LHCN-M2 (cell line): ENCODE data around the gene SSB. TPM values are rescaled to one million over a fixed set of nuclear protein-coding genes. Genes with fewer than 3 reads are reported as not detected.
"Not testable (repeated sequence)": the region's sequence is repeated elsewhere in the genome, so short reads cannot be mapped to it uniquely, and the experiment has no call there.

ENCODE experiments used
- DNase-seq: peaks from one replicate; pipeline ENCODE4 v3.0.0-alpha.2; 2012; ENCODE audit warnings: low read depth
- total RNA-seq: library from RNA; depleted of rRNA; stranded (reverse); fragments of >200 nt; gene quantifications from 2 replicates; pipeline ENCODE4 v1.2.3, GENCODE V29; 2014; rRNA removed

SSB gene
- total RNA-seq, 1 experiment from 2014 or later, result 151 TPM

DNA sequence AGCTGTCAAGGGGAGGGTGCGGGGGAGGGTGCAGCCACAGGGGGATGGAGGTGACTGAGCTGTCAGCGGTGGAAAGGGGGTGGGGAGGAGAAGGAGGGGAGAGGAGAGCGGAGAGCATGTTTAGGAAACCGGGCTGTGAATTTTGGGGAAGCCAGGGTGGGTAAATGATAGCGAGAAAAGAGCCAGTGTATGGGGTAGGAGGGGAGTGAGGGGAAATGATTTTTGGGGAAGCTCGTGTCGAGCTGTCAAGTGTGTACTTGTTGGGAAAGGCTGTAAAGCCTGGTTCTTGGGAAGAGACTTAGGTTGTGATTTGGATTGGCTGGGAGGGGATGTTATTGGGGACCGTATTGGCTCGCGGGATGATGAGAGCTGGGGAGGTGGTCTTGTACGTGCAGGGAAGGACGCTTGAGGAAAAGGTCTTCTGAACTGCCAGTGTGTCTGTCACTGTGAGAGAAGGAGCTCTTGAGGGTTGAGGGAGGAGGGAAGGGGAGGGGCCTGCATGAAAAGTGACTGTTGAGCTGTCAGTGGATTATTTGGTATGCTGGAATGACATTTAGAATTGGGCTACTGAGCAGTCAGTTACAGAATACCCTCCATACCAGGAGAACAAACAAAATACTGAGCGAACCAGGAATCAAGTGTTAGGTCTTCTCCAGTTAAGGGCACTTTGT is 29.6 kb downstream of the SSB start:
- DNase-seq, result peak; percentile 36

DNA sequence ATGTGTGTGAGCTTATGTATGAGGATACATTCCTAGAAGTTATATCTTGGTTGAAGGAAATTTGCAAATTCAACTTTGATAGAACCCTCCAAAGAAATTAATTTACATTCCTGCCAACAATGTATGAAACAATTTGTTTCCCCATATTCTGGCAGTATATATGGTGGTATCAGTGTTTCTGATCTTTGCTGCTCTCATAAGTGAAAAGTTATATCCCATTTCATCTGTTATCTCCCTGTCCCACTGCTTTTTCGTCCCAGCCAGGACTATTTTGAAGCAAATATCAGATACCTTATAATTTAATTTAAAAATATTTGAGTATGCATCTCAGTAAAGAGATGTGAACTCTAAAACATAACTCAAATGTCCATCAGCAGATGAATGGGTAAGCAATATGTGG is 35.7 kb downstream of the SSB start:
- no peak for DNase-seq

DNA sequence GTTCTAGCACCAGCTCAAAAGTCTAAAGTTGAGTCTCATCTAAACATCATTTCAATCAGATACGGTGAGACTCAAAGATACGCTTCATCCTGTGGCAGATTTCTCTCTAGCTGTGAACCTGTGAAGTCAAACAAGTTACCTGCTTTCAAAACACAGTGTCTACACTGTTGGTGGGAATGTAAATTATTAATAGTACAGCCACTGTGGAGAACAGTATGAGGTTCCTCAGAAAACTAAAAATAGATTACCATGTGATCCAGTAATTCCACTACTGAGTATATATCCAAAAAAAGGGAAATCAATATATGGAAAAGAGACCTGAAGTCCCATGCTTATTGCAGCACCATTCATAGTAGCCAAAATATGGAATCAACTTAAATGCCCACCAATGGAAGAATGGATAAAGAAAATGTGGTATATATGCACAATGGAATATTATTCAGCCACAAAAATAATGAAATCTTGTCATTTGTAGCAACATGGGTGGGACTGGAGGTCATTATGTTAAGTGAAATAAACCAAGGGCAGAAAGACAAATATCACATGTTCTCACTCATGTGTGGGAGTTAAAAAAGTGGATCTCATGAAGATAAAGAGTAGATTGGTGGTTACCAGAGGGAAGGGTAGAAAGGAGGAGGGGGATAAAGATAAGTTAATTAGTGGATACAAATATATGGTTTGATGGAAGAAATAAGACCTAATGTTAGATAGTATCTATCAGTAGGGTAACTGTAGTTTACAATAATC is 40.2 kb downstream of the SSB start:
- DNase-seq, result no peak

GRCh38 chr2:169839954-169840746 is 41.5 kb downstream of the SSB start:
- DNase-seq, result no peak

DNA sequence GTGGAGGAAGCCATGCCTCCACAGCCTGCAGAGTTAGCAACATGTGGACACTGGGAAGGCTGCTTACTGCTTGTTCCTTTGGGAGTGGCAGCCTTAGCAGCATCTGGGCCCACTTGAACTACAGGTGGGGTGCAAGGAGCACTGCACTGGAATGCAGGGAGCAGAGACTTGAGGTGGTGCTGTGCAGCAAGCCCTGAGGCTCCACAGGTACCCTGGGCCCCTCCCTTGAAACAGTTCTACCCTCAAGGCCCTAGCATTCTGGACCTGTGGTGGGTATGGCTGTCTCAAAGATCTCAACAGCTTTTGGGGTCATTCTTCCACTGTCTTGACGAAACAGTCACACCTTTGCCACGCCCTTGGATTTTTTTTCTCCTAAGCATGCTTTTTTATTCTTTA is 42.1 kb downstream of the SSB start:
- DNase-seq, result no peak

DNA sequence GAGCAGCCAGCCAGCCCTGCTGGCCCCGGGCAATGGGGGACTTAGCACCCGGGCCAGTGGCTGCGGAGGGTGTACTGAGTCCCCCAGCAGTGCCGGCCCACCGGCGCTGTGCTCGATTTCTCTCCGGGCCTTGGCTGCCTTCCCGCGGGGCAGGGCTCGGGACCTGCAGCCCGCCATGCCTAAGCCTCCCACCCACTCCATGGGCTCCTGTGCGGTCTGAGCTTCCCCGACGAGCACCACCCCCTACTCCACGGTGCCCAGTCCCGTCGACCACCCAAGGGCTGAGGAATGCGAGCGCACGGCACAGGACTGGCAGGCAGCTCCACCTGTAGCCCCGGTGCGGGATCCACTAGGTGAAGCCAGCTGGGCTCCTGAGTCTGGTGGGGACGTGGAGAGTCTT is 43.0 kb downstream of the SSB start:
- not testable (repeated sequence) for DNase-seq

- peak; percentile 10 for DNase-seq
Observed at GRCh38 chr2:169845016-169845415, 46.3 kb downstream of the SSB start.

DNA sequence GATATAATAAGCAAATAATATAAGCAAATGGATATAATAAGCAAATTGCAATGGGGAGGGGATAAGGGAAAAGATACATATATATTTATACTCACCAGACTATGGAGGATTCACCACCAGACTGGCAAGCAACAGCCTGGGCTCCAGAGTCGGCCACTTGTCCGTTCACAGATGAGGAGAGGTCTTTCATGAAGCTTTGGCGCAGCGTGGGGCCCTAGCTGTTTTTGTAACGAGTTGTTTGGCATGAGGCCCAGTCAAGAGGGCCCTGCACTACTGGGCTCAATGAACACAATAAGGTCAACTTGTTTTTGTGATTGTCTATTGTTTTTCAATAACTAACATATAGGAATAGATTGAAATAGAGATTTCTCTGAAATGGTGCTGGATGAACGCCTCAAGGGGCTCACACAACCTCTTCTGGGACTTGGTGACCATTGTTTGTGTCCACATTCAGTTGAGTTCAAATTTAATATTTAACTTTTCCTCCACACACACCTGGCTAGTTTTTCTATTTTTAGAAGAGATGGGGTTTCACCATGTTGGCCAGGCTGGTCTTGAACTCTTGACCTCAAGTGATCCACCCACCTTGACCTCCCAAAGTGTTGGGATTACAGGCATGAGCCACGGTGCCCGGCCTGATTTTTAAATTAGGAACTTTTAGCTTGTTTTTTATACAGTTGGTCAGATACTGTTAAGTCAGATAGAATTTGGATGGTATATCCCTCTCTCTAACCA is 50.5 kb downstream of the SSB start:
- DNase-seq, result not testable (repeated sequence)

DNA sequence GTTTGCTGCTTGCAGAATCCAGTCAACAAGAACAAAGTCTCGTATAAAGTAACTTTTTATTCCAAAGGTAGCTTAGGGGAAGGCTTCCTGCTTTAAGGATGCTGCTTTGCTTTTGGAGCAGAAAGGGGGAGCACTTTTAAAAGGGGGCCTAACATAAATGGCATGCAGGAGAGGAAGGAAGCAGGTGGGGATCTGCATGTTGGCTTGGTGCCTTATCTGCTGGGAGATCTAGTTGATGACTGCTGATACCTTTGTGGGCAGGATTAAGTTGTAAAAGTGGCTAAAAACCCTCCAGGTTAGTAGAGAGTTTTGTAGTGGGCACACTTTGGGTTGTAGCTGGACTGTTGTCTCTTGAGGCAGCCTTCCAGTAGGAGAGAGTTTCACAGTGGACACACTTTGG is 51.0 kb downstream of the SSB start:
- no peak for DNase-seq

- no peak for DNase-seq
Observed at GRCh38 chr2:169853041-169853668, 54.5 kb downstream of the SSB start.

GRCh38 chr2:169855281-169856258 is 56.9 kb downstream of the SSB start:
- DNase-seq, result not testable (repeated sequence)

DNA sequence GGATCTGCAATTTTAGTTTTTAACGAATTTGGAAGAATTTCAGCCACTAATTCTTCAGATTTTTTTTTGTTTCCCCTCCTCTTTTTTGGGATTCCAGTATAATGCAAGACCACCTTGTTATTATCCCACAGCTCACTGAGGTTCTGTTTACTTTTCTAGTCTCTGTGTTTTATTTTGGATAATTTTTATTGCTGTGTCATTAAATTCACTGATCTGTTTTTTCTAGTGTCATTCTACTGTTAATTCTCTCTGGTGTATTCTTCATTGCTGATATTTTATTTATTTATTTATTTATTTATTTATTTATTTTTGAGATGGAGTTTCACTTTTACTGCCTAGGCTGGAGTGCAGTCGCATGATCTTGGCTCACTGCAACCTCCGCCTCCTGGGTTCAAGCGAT is 60.8 kb downstream of the SSB start:
- no peak for DNase-seq

GRCh38 chr2:169860149-169860548 is 61.5 kb downstream of the SSB start:
- DNase-seq, result no peak

Other genes with a start within 250 kb of the SSB start
- gene FASTKD1, start 225.0 kb upstream of the SSB start, total RNA-seq, result 22.8 and 26.9 TPM in 2 replicates
- 22.8 and 26.0 TPM in 2 replicates for gene PPIG, start 214.5 kb upstream of the SSB start, total RNA-seq
- gene CFAP210, start 104.5 kb upstream of the SSB start, total RNA-seq, result not detected in 2 replicates
- 2.1 TPM in 2 replicates for gene PHOSPHO2, start 104.4 kb upstream of the SSB start, total RNA-seq
- 3.3 and 4.6 TPM in 2 replicates for gene KLHL23, start 65.0 kb upstream of the SSB start, total RNA-seq
- 48.7 and 54.0 TPM in 2 replicates for gene METTL5, start 26.0 kb downstream of the SSB start, total RNA-seq
- 21.7 and 26.3 TPM in 2 replicates for gene UBR3, start 28.6 kb downstream of the SSB start, total RNA-seq